Endodermal cell (in vitro differentiated cells): ENCODE measurements around the gene DARS1. TPM values are rescaled to one million over a fixed set of nuclear protein-coding genes. Genes with fewer than 3 reads are reported as not detected.
A peak's percentile ranks its signal among the peaks of the same experiment; 100 is the strongest.

Source experiments
- DNase-seq: peaks from one replicate; pipeline ENCODE4 v3.0.0-alpha.2; 2017
- H3K27ac ChIP-seq: 2 replicates; pipeline ENCODE4 v1.5.1; 2013; ENCODE audit warnings: mild to moderate bottlenecking, low read depth, low read length, moderate library complexity
- H3K27me3 ChIP-seq: 2 replicates; pipeline ENCODE4 v1.6.1; 2013; ENCODE audit warnings: mild to moderate bottlenecking, low read length, moderate library complexity; ENCODE audit not compliant: insufficient read depth, control insufficient read depth, poor library complexity, severe bottlenecking
- H3K36me3 ChIP-seq: 2 replicates; pipeline ENCODE4 v1.7.0; 2013; ENCODE audit warnings: mild to moderate bottlenecking, low read length, moderate library complexity; ENCODE audit not compliant: control insufficient read depth, insufficient read depth
- H3K4me1 ChIP-seq: one replicate; pipeline ENCODE4 v1.7.0; 2013; ENCODE audit warnings: low read length; ENCODE audit not compliant: control insufficient read depth, insufficient read depth
- H3K4me3 ChIP-seq: 2 replicates; pipeline ENCODE4 v1.5.1; 2013; ENCODE audit warnings: mild to moderate bottlenecking, low read length, moderate library complexity
- H3K9ac ChIP-seq: 2 replicates; pipeline ENCODE4 v1.6.1; 2013; ENCODE audit warnings: mild to moderate bottlenecking, low read length, moderate library complexity; ENCODE audit not compliant: poor library complexity, severe bottlenecking; ENCODE audit errors: extremely low read depth
- H3K9me3 ChIP-seq: 2 replicates; pipeline ENCODE4 v1.6.1; 2013; ENCODE audit warnings: mild to moderate bottlenecking, low read length, moderate library complexity; ENCODE audit not compliant: control insufficient read depth
- H3K27ac Mint-ChIP-seq: 2 replicates; pipeline ENCODE4 v1.8.0; 2020; ENCODE audit warnings: mixed read lengths
- H3K27me3 Mint-ChIP-seq: 2 replicates; pipeline ENCODE4 v1.8.0; 2021; ENCODE audit warnings: mild to moderate bottlenecking, mixed read lengths; ENCODE audit not compliant: insufficient read depth
- H3K36me3 Mint-ChIP-seq: 2 replicates; pipeline ENCODE4 v1.8.0; 2020; ENCODE audit warnings: low read depth, mixed read lengths
- H3K4me1 Mint-ChIP-seq: 2 replicates; pipeline ENCODE4 v1.8.0; 2020; ENCODE audit warnings: mixed read lengths
- H3K4me3 Mint-ChIP-seq: 2 replicates; pipeline ENCODE4 v1.8.0; 2020; ENCODE audit warnings: mild to moderate bottlenecking, moderate library complexity, mixed read lengths
- H3K9me3 Mint-ChIP-seq: 2 replicates; pipeline ENCODE4 v1.8.0; 2020; ENCODE audit warnings: mild to moderate bottlenecking, mixed read lengths
- WGBS, 2 experiments: methylation state at CpG; one replicate each; pipeline versions ENCODE4 v1.1.5 to v1.1.7; 2013; ENCODE audit warnings: missing lambda C conversion rate in 2 of 2, mixed read lengths in 1 of 2; ENCODE audit not compliant: insufficient coverage in 1 of 2, insufficient read length in 1 of 2; 5-methylcytosine and 5-hydroxymethylcytosine counted together
- total RNA-seq, 2 donors: library from RNA; stranded (reverse); fragmentation: NEBNext Ultra II Directional in 1 of 2; extraction: Animal tissue kit (Norgen Biotek cat#: 25700) in 1 of 2; gene quantifications; 2 replicates in 1 of 2; 3 replicates in 1 of 2; pipeline ENCODE4 v1.2.1, GENCODE V29; 2021
- TF ChIP-seq, protein P1 (sequence below): fragments of 200-600 bp; sonication (generic); conservative IDR thresholded peaks from 2 replicates; pipeline ENCODE4 v1.5.0; 2021; ENCODE audit warnings: antibody characterized with exemption, mild to moderate bottlenecking

Gene DARS1
- total RNA-seq, 2 donors from 2014 or later = 70.5 to 75.9 TPM

DNA sequence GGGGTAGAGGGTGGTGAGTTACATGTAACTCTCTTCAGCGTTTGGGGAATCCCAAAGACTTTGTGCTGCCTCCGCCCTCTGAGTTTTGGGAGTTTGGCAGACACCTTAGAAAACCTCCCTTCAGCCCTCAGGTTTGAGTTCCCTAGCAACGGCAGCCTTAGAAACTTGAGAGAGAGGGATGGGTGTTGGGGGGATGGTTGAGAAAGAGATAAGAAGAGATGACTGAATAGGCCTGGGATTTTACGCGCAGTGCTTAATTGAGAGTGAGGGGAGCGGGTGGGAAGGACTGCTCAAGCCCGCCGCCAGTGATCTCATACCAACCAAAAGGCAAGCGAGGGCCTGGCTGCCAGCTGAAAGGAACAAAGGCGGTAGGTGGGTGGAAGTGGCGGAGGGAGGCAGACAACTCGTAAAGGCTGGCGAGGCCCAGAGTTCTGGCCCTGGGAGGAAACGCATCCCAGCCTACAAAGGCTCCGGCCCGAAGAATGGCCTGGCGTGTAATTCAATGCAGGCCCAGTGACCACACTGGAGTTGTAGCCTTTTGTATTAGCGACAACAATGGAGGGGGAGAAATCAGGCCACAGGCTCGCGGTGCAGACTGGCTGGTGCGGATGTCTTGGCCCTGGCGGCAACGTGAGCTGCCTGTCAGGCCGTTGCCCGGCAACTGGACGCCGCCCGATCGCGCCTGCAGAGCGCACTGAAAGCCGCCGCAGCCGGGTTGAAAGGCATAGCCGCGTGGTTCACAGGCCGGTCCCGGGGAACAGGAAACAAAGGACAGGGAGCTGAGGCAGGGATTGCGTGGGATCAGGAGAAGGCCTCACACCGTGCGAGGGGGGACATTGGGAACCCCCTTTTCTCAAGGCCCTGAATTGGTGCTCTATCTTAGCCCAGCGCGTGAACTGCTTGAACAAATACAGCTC is 39.9 kb upstream of the DARS1 start:
- 12 to 15% methylated on average over 19 to 43 of the region's 43 CpGs for WGBS, 2 experiments
- Histone ChIP-seq H3K4me1 (peaks cover 4% of the 10 kb centered on the region), H3K9me3 (no peaks in the 10 kb centered on the region), H3K4me3 (peak overlapping the region; percentile 30), H3K9ac (peak overlapping the region; percentile 63), H3K27ac (peak overlapping the region; percentile 100), H3K36me3 (no peaks in the 10 kb centered on the region), H3K27me3 (no peaks in the 10 kb centered on the region)
- peak; percentile 96 for DNase-seq
- TF ChIP-seq, protein P1, sequence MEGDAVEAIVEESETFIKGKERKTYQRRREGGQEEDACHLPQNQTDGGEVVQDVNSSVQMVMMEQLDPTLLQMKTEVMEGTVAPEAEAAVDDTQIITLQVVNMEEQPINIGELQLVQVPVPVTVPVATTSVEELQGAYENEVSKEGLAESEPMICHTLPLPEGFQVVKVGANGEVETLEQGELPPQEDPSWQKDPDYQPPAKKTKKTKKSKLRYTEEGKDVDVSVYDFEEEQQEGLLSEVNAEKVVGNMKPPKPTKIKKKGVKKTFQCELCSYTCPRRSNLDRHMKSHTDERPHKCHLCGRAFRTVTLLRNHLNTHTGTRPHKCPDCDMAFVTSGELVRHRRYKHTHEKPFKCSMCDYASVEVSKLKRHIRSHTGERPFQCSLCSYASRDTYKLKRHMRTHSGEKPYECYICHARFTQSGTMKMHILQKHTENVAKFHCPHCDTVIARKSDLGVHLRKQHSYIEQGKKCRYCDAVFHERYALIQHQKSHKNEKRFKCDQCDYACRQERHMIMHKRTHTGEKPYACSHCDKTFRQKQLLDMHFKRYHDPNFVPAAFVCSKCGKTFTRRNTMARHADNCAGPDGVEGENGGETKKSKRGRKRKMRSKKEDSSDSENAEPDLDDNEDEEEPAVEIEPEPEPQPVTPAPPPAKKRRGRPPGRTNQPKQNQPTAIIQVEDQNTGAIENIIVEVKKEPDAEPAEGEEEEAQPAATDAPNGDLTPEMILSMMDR = no peak
- no peaks in the 10 kb centered on the region for H3K36me3 Mint-ChIP-seq
- H3K9me3 Mint-ChIP-seq = no peaks in the 10 kb centered on the region
- peaks cover 23% of the 10 kb centered on the region for H3K4me1 Mint-ChIP-seq
- H3K4me3 Mint-ChIP-seq = peak overlapping the region; percentile 51
- H3K27ac Mint-ChIP-seq = peak overlapping the region; percentile 97
- H3K27me3 Mint-ChIP-seq = peaks cover 4% of the 10 kb centered on the region

DNA sequence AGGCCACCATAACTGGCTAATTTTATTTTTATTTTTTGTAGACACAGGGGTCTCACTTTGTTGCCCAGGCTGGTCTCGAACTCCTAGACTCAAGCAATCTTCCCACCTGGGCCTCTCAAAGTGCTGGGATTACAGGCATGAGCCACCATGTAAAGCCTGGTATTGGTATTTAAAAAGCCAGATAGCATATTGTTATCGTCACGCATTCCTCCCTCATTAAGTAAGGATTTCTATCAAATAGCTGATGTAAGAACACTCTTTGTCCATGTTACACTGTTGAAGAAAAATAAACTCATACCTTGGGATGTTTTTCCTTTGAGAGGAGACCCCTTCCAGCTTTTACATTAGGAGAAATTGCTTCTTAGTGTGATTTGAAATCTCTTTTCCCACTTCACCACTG is 39.2 kb upstream of the DARS1 start:
- no peak overlapping the region for H3K4me3 ChIP-seq
- H3K9me3 Mint-ChIP-seq = no peaks in the 10 kb centered on the region
- H3K4me1 Mint-ChIP-seq = peaks cover 23% of the 10 kb centered on the region
- H3K27ac ChIP-seq = peak overlapping the region; percentile 100
- 81 to 94% methylated on average over 3 of the region's 3 CpGs for WGBS, 2 experiments
- H3K27me3 ChIP-seq = no peaks in the 10 kb centered on the region
- TF ChIP-seq, protein P1 = no peak
- no peak for DNase-seq
- H3K4me1 ChIP-seq = peaks cover 4% of the 10 kb centered on the region
- H3K9ac ChIP-seq = peak overlapping the region; percentile 63
- H3K27me3 Mint-ChIP-seq = peaks cover 4% of the 10 kb centered on the region
- no peaks in the 10 kb centered on the region for H3K9me3 ChIP-seq
- H3K36me3 Mint-ChIP-seq = no peaks in the 10 kb centered on the region
- peak overlapping the region; percentile 97 for H3K27ac Mint-ChIP-seq
- peak overlapping the region; percentile 51 for H3K4me3 Mint-ChIP-seq
- no peaks in the 10 kb centered on the region for H3K36me3 ChIP-seq

DNA sequence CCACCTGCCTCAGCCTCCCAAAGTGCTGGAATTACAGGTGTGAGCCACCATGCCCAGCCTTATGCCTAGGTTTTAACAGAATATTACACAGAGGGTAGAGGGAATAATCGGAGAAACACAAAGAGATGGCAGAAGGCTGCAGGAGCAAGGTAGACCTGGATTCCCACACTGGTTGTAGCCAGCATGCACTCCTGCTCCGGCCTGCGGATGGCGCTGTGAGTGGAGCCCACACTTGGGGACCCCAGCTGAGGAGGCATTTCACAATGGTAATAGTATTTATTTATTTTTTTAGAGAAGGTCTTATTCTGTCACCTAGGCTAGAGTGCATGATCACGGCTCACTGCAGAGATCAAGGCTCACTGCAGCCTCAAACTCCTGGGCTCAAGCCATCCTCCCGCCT is 38.8 kb upstream of the DARS1 start:
- Mint-ChIP-seq H3K4me1 (peaks cover 23% of the 10 kb centered on the region), H3K4me3 (no peak overlapping the region), H3K9me3 (no peaks in the 10 kb centered on the region), H3K27me3 (peaks cover 4% of the 10 kb centered on the region), H3K36me3 (no peaks in the 10 kb centered on the region), H3K27ac (no peak overlapping the region)
- Histone ChIP-seq H3K4me3 (no peak overlapping the region), H3K4me1 (peaks cover 4% of the 10 kb centered on the region), H3K27me3 (no peaks in the 10 kb centered on the region), H3K27ac (peak overlapping the region; percentile 100), H3K36me3 (no peaks in the 10 kb centered on the region), H3K9me3 (no peaks in the 10 kb centered on the region), H3K9ac (peak overlapping the region; percentile 63)
- no peak for DNase-seq
- TF ChIP-seq, protein P1 = peak; percentile 33
- WGBS, 2 experiments = 93 to 98% methylated on average over 6 of the region's 6 CpGs
